CD4-positive, alpha-beta T cell treated with Interleukin-12 subunit alpha and Interleukin-12 subunit beta, for 1 hour (primary cell): Measurements from ENCODE around the gene RXFP3.
"Not testable (repeated sequence)": the region's sequence is repeated elsewhere in the genome, so short reads cannot be mapped to it uniquely, and the experiment has no call there.

Experiments used
- DNase-seq: peaks from one replicate; pipeline ENCODE4 v3.0.0-alpha.2; 2020

RXFP3 gene

GRCh38 chr5:33936381-33937016 is at the start of gene RXFP3:
Gene RXFP3 (plus strand): TSS chr5:33936386. CDS start chr5:33936741, 355 bp downstream.
- no peak for DNase-seq

GRCh38 chr5:33887268-33887667 is 48.9 kb upstream of the RXFP3 start:
- DNase-seq: no peak

- no peak for DNase-seq
Measured at GRCh38 chr5:33888587-33888986, 47.6 kb upstream of the RXFP3 start.

GRCh38 chr5:33890131-33891032 is 45.8 kb upstream of the RXFP3 start:
- no peak for DNase-seq

- no peak for DNase-seq
Measured at GRCh38 chr5:33891446-33891787, 44.8 kb upstream of the RXFP3 start.

- DNase-seq: no peak
Measured at GRCh38 chr5:33891788-33892619, 44.2 kb upstream of the RXFP3 start, which contains the start of gene ADAMTS12. Gene ADAMTS12 (minus strand): TSS chr5:33891990. CDS start chr5:33891856, 134 bp downstream.

GRCh38 chr5:33892620-33893137 is 43.5 kb upstream of the RXFP3 start:
- DNase-seq: no peak

GRCh38 chr5:33894566-33894965 is 41.6 kb upstream of the RXFP3 start:
- no peak for DNase-seq

- no peak for DNase-seq
Measured at GRCh38 chr5:33901156-33901555, 35.0 kb upstream of the RXFP3 start.

GRCh38 chr5:33903118-33903517 is 33.1 kb upstream of the RXFP3 start:
- no peak for DNase-seq

GRCh38 chr5:33905381-33905780 is 30.8 kb upstream of the RXFP3 start:
- no peak for DNase-seq

GRCh38 chr5:33906248-33906647 is 29.9 kb upstream of the RXFP3 start:
- DNase-seq: not testable (repeated sequence)

- DNase-seq: not testable (repeated sequence)
Measured at GRCh38 chr5:33914844-33915243, 21.3 kb upstream of the RXFP3 start.

GRCh38 chr5:33921002-33921401 is 15.2 kb upstream of the RXFP3 start:
- no peak for DNase-seq

- no peak for DNase-seq
Measured at GRCh38 chr5:33925278-33925677, 10.9 kb upstream of the RXFP3 start.

GRCh38 chr5:33927685-33928084 is 8.5 kb upstream of the RXFP3 start:
- no peak for DNase-seq

GRCh38 chr5:33928283-33928682 is 7.9 kb upstream of the RXFP3 start:
- DNase-seq: no peak

GRCh38 chr5:33929925-33930690 is 6.1 kb upstream of the RXFP3 start:
- no peak for DNase-seq

- DNase-seq: no peak
Measured at GRCh38 chr5:33931136-33931535, 5.0 kb upstream of the RXFP3 start.

GRCh38 chr5:33933723-33934169 is 2.4 kb upstream of the RXFP3 start:
- DNase-seq: no peak

GRCh38 chr5:33934176-33934575 is 2.0 kb upstream of the RXFP3 start:
- no peak for DNase-seq

- DNase-seq: peak; percentile 16
Measured at GRCh38 chr5:33936004-33936380, 194 bp upstream of the RXFP3 start.
